H1 (cell line): ENCODE measurements around the gene ORAI3. TPM values are rescaled to one million over a fixed set of nuclear protein-coding genes. Genes with fewer than 3 reads are reported as not detected.

Experiments used
- CTCF ChIA-PET: fragments of 300-600 bp; sonication (Branson Sonifier 250); formaldehyde crosslinking; loops from one replicate; lab custom pipeline; 2021; ENCODE audit not compliant: partially characterized antibody; lab: Charles Lee
- POLR2A ChIA-PET: fragments of 300-600 bp; sonication (Branson Sonifier 250); formaldehyde crosslinking; loops from one replicate; lab custom pipeline; 2021; ENCODE audit warnings: inconsistent platforms; ENCODE audit not compliant: partially characterized antibody; lab: Charles Lee
- DNase-seq, 2 experiments: peaks; one replicate each; pipeline versions ENCODE4 v3.0.0 to v3.0.0-alpha.2; 2010 to 2022; ENCODE audit warnings: low spot score in 2 of 2, low read depth in 1 of 2, mixed read lengths in 1 of 2
- FAIRE-seq: peaks from 2 replicates; lab custom pipeline; 2011; peaks lifted over from hg19 to GRCh38; lab: Jason Lieb, UNC
- H2AFZ ChIP-seq: 2 replicates; pipeline ENCODE4 v1.8.1; 2012; ENCODE audit warnings: low read length, inconsistent platforms
- H2AK5ac ChIP-seq: 2 replicates; pipeline ENCODE4 v1.6.1; 2013; ENCODE audit warnings: low read depth, low read length
- H2BK120ac ChIP-seq: replicated peaks from 2 replicates; pipeline ENCODE3; 2013; ENCODE audit warnings: low read depth, low read length, inconsistent platforms
- H2BK12ac ChIP-seq: 2 replicates; pipeline ENCODE4 v1.6.1; 2013; ENCODE audit warnings: low read depth, low read length
- H2BK15ac ChIP-seq: 2 replicates; pipeline ENCODE4 v1.6.1; 2013; ENCODE audit warnings: low read length
- H2BK20ac ChIP-seq: 2 replicates; pipeline ENCODE4 v1.6.1; 2013; ENCODE audit warnings: low read length
- H2BK5ac ChIP-seq: 2 replicates; pipeline ENCODE4 v1.6.1; 2013; ENCODE audit warnings: low read depth, low read length
- H3K14ac ChIP-seq: 2 replicates; pipeline ENCODE4 v1.6.1; 2013; ENCODE audit warnings: inconsistent platforms; ENCODE audit not compliant: insufficient read length
- H3K18ac ChIP-seq: 2 replicates; pipeline ENCODE4 v1.6.1; 2013; ENCODE audit warnings: low read length; ENCODE audit errors: extremely low read depth
- H3K23ac ChIP-seq: 2 replicates; pipeline ENCODE4 v1.6.1; 2013; ENCODE audit warnings: inconsistent platforms; ENCODE audit not compliant: insufficient read length
- H3K23me2 ChIP-seq: 2 replicates; pipeline ENCODE4 v1.6.1; 2013; ENCODE audit warnings: low read depth, low read length
- H3K27ac ChIP-seq: 2 replicates; pipeline ENCODE4 v1.6.1; 2011; ENCODE audit warnings: low read depth, low read length, inconsistent platforms
- H3K27me3 ChIP-seq, 4 experiments: replicated peaks in 1 of 4; 1 replicate in 1 of 4; 2 replicates in 3 of 4; pipeline versions ENCODE4 v1.6.1 to v1.8.1; 2011 to 2013; ENCODE audit warnings: low read length in 3 of 4, mild to moderate bottlenecking in 3 of 4, inconsistent platforms in 2 of 4, mixed read lengths in 2 of 4, moderate library complexity in 1 of 4; ENCODE audit not compliant: control insufficient read depth in 3 of 4, insufficient read depth in 3 of 4; ENCODE audit errors: extremely low read depth in 1 of 4
- H3K36me3 ChIP-seq, 4 experiments: 2 replicates each; pipeline versions ENCODE4 v1.6.1 to v1.8.1; 2011 to 2013; ENCODE audit warnings: mild to moderate bottlenecking in 4 of 4, low read length in 3 of 4, moderate library complexity in 2 of 4, control low read depth in 1 of 4, inconsistent platforms in 1 of 4; ENCODE audit not compliant: insufficient read depth in 4 of 4, control insufficient read depth in 2 of 4
- H3K4ac ChIP-seq: replicated peaks from 2 replicates; pipeline ENCODE3; 2013; ENCODE audit warnings: low read length, low read depth, mixed read lengths, inconsistent platforms; ENCODE audit not compliant: insufficient read length
- H3K4me1 ChIP-seq, 4 experiments: replicated peaks in 1 of 4; 1 replicate in 1 of 4; 2 replicates in 3 of 4; pipeline versions ENCODE4 v1.6.1 to v1.8.1; 2011 to 2013; ENCODE audit warnings: low read length in 3 of 4, inconsistent platforms in 2 of 4, mixed read lengths in 1 of 4; ENCODE audit not compliant: insufficient read depth in 4 of 4, control insufficient read depth in 3 of 4
- H3K4me2 ChIP-seq, 2 experiments: 2 replicates each; pipeline versions ENCODE4 v1.6.1 to v1.8.1; 2011 to 2013; ENCODE audit warnings: low read depth in 2 of 2, low read length in 2 of 2, control low read depth in 1 of 2, inconsistent platforms in 1 of 2, mild to moderate bottlenecking in 1 of 2; ENCODE audit not compliant: insufficient read depth in 1 of 2
- H3K4me3 ChIP-seq, 4 experiments: fragments of 200-600, 300-600 bp in 1 of 4; sonication (generic), shearing (Covaris generic), sonication (Bioruptor Twin) in 1 of 4; 2 replicates each; pipeline versions ENCODE4 v1.5.1 to v1.8.1; 2011 to 2016; ENCODE audit warnings: low read length in 4 of 4, low read depth in 3 of 4, control low read depth in 2 of 4, inconsistent platforms in 2 of 4, mild to moderate bottlenecking in 2 of 4, mixed read lengths in 1 of 4, moderate library complexity in 1 of 4; ENCODE audit not compliant: insufficient read depth in 2 of 4; ENCODE audit errors: extremely low read depth in 1 of 4
- H3K56ac ChIP-seq: replicated peaks from 2 replicates; pipeline ENCODE3; 2013; ENCODE audit warnings: low read depth, mild to moderate bottlenecking, mixed read lengths, low read length, inconsistent platforms; ENCODE audit not compliant: insufficient read length
- H3K79me1 ChIP-seq: 2 replicates; pipeline ENCODE4 v1.6.1; 2013; ENCODE audit warnings: low read depth, low read length, control low read depth
- H3K79me2 ChIP-seq, 2 experiments: 2 replicates each; pipeline versions ENCODE4 v1.6.1 to v1.8.1; 2012 to 2013; ENCODE audit warnings: low read length in 2 of 2, mild to moderate bottlenecking in 2 of 2, inconsistent platforms in 1 of 2; ENCODE audit not compliant: insufficient read depth in 2 of 2, control insufficient read depth in 1 of 2
- H3K9ac ChIP-seq, 4 experiments: replicated peaks in 1 of 4; 1 replicate in 1 of 4; 2 replicates in 3 of 4; pipeline versions ENCODE4 v1.6.1 to v1.8.1; 2011 to 2013; ENCODE audit warnings: low read depth in 3 of 4, low read length in 3 of 4, control low read depth in 2 of 4, mild to moderate bottlenecking in 2 of 4, moderate library complexity in 2 of 4, inconsistent platforms in 1 of 4; ENCODE audit errors: extremely low read depth in 1 of 4
- H3K9me3 ChIP-seq, 2 experiments: 2 replicates each; pipeline versions ENCODE4 v1.6.1 to v1.8.1; 2012 to 2013; ENCODE audit warnings: mild to moderate bottlenecking in 2 of 2, moderate library complexity in 2 of 2, control low read depth in 1 of 2, inconsistent platforms in 1 of 2, low read depth in 1 of 2, low read length in 1 of 2, mixed read lengths in 1 of 2; ENCODE audit not compliant: insufficient read depth in 2 of 2
- H4K20me1 ChIP-seq, 2 experiments: replicated peaks in 1 of 2; 2 replicates each; pipeline versions ENCODE3 to v1.8.1; 2011 to 2013; ENCODE audit warnings: inconsistent platforms in 2 of 2, low read length in 2 of 2, mild to moderate bottlenecking in 1 of 2; ENCODE audit not compliant: insufficient read depth in 2 of 2, control insufficient read depth in 1 of 2
- H4K5ac ChIP-seq: 2 replicates; pipeline ENCODE4 v1.6.1; 2013; ENCODE audit warnings: low read length, low read depth, mixed read lengths, inconsistent platforms; ENCODE audit not compliant: insufficient read length
- H4K8ac ChIP-seq: 2 replicates; pipeline ENCODE4 v1.8.0; 2013; ENCODE audit warnings: mild to moderate bottlenecking, moderate library complexity, low read length, inconsistent platforms; ENCODE audit not compliant: insufficient read depth; ENCODE audit errors: extremely low read depth
- H4K91ac ChIP-seq: replicated peaks from 2 replicates; pipeline ENCODE3; 2013; ENCODE audit warnings: low read length, mixed read lengths, inconsistent platforms; ENCODE audit not compliant: insufficient read length
- BACH1 ChIP-seq: IDR thresholded peaks from 2 replicates; pipeline ENCODE4 v1.6.1; 2012; ENCODE audit warnings: low read length, improper control_type of control experiment
- CBX5 ChIP-seq: fragments of 300-800, 300-1000 bp; sonication (generic); IDR thresholded peaks from 2 replicates; pipeline ENCODE4 v1.7.1; 2016; ENCODE audit warnings: antibody characterized with exemption, low read length, low read depth
- CHD2 ChIP-seq: IDR thresholded peaks from 2 replicates; pipeline ENCODE4 v1.6.1; 2012; ENCODE audit warnings: low read length, improper control_type of control experiment
- EGR1 ChIP-seq: IDR thresholded peaks from 2 replicates; pipeline ENCODE4 v1.6.1; 2011; ENCODE audit warnings: low read depth, low read length, borderline replicate concordance
- HDAC2 ChIP-seq, 2 experiments: fragments of 300-600 bp in 1 of 2; sonication (generic) in 1 of 2; IDR thresholded peaks; 2 replicates each; pipeline ENCODE4 v1.6.1; 2011 to 2012; ENCODE audit warnings: low read depth in 2 of 2, low read length in 2 of 2, mild to moderate bottlenecking in 2 of 2, moderate library complexity in 2 of 2, borderline replicate concordance in 1 of 2, inconsistent platforms in 1 of 2
- POLR2AphosphoS5 ChIP-seq: IDR thresholded peaks from 2 replicates; pipeline ENCODE4 v1.6.1; 2011; ENCODE audit warnings: low read depth, low read length
- RAD21 ChIP-seq, 2 experiments: IDR thresholded peaks in 1 of 2; conservative IDR thresholded peaks in 1 of 2; 2 replicates each; pipeline ENCODE4 v1.6.1; 2011; ENCODE audit warnings: low read depth in 2 of 2, low read length in 2 of 2, improper control_type of control experiment in 1 of 2, inconsistent platforms in 1 of 2, mild to moderate bottlenecking in 1 of 2, moderate library complexity in 1 of 2
- SUZ12 ChIP-seq: fragments of 200-600 bp; sonication (generic); IDR thresholded peaks from 2 replicates; pipeline ENCODE4 v1.6.1; 2012; ENCODE audit warnings: mild to moderate bottlenecking, inconsistent platforms, low read length, moderate library complexity, mixed read lengths
- TAF1 ChIP-seq: IDR thresholded peaks from 2 replicates; pipeline ENCODE4 v1.6.1; 2011; ENCODE audit warnings: mild to moderate bottlenecking, low read depth, low read length
- TBP ChIP-seq: IDR thresholded peaks from 2 replicates; pipeline ENCODE4 v1.6.1; 2011; ENCODE audit warnings: low read depth, low read length, improper control_type of control experiment
- WGBS, 2 experiments: shearing (Covaris generic) in 1 of 2; methylation state at CpG; one replicate each; pipeline versions ENCODE4 v1.1.6 to v1.1.7; 2013 to 2015; ENCODE audit warnings: low lambda C conversion rate in 2 of 2, mixed read lengths in 2 of 2, inconsistent platforms in 1 of 2, low coverage in 1 of 2, missing lambda C conversion rate in 1 of 2; ENCODE audit not compliant: insufficient replicate concordance in 2 of 2, insufficient coverage in 1 of 2, insufficient read length in 1 of 2; ENCODE audit errors: extremely low coverage in 1 of 2, missing lambda C conversion rate in 1 of 2; 5-methylcytosine and 5-hydroxymethylcytosine counted together
- polyA plus RNA-seq, 7 experiments: library from polyadenylated mRNA; depleted of rRNA in 3 of 7; stranded (reverse) in 5 of 7; unstranded in 2 of 7; fragments of >200 nt in 5 of 7; fragments of 200-250 nt in 2 of 7; gene quantifications; 1 replicate in 5 of 7; 2 replicates in 1 of 7; 4 replicates in 1 of 7; pipeline versions ENCODE4 v1.2.1 to v1.2.3, GENCODE V29; 2011 to 2013; ENCODE audit warnings: missing spikeins in 2 of 7, mixed read lengths in 2 of 7
- total RNA-seq: library from RNA; stranded (reverse); fragmentation: NEBNext Ultra II Directional; extraction: Animal tissue kit (Norgen Biotek cat#: 25700); gene quantifications from 2 replicates; pipeline ENCODE4 v1.2.1, GENCODE V29; 2021

Gene ORAI3
- total and polyA plus RNA-seq, 2 of the 8 experiments (the other 6 are each of a cell fraction or from before 2014, with no cell fraction given), result 8.7 to 24.5 TPM

- Histone ChIP-seq H2BK5ac (peak overlapping the region; percentile 46), H2BK120ac (no peak overlapping the region), H4K20me1 (peaks cover 2 to 3% of the 10 kb centered on the region in 2 experiments), H3K14ac (no peak overlapping the region), H3K23ac (no peak overlapping the region), H3K4ac (no peak overlapping the region), H4K91ac (no peak overlapping the region), H2AK5ac (no peak overlapping the region), H3K56ac (no peak overlapping the region), H3K4me1 (peaks cover 0 to 5% (median under 1%) of the 10 kb centered on the region in 4 experiments; a peak in 3 of 7 replicates), H2BK20ac (no peak overlapping the region), H3K79me1 (peaks cover 4% of the 10 kb centered on the region), H2BK12ac (no peak overlapping the region), H3K4me2 (peak overlapping the region; percentile 55 to 91), H3K27me3 (no peaks in the 10 kb centered on the region), H4K5ac (peak overlapping the region; percentile 80), H4K8ac (peak overlapping the region; percentile 94), H3K18ac (peak overlapping the region; percentile 39; the same call in 1 of the 2 replicates), H2AFZ (peak overlapping the region; percentile 83), H3K79me2 (peaks cover 0 to 10% of the 10 kb centered on the region in 2 experiments; a peak in 2 of 4 replicates), H3K23me2 (peaks cover 8% of the 10 kb centered on the region; the same call in 1 of the 2 replicates), H3K4me3 (peak overlapping the region; percentile 54 to 88 (median 72)), H3K27ac (peak overlapping the region; percentile 57), H3K36me3 (peaks cover 0 to 2% (median 0%) of the 10 kb centered on the region in 4 experiments; a peak in 2 of 8 replicates), H3K9me3 (no peaks in the 10 kb centered on the region), H2BK15ac (no peak overlapping the region), H3K9ac (peak overlapping the region in 3 of 4 experiments; percentile 54 to 58 (median 56); a peak in 5 of 7 replicates)
- 1% methylated on average over 37 of the region's 37 CpGs; no CpG with 5 or more reads in 1 of the 2 experiments for WGBS, 2 experiments
- DNase-seq (peak; percentile 90 to 98), FAIRE-seq (peak; percentile 84)
- ChIA-PET POLR2A (interaction anchor here (0.7 to 1.6 kb wide), 8 partner anchors 14 to 147 kb away, joined by 3 to 4 read pairs (median 3); no protein-coding TSS in a partner anchor), CTCF (interaction anchor here (0.8 to 8.0 kb wide), 3 partner anchors 20 to 77 kb away, joined by 4 to 63 read pairs (median 8); no protein-coding TSS in a partner anchor)
- TF ChIP-seq BACH1, result peak; percentile 87
- peak; percentile 66; the same call in 1 of the 2 replicates for TF ChIP-seq TAF1
- peak; percentile 95 to 99; a peak in 3 of 4 replicates for TF ChIP-seq HDAC2 (IDR thresholded peaks at IDR 0.05; ENCODE audit: borderline replicate concordance in 1 of 2, low read depth in 2 of 2, low read length in 2 of 2)
- peak; percentile 28; the same call in 1 of the 2 replicates for TF ChIP-seq POLR2AphosphoS5
- TF ChIP-seq TBP, result peak; percentile 50
- TF ChIP-seq SUZ12, result no peak
- TF ChIP-seq CHD2, result 0 out of 2 replicates have a peak, but pooled peaks have one; percentile 42
- TF ChIP-seq CBX5, result no peak
- no peak for TF ChIP-seq EGR1
- TF ChIP-seq RAD21 (IDR thresholded peaks at IDR 0.05 in 1 of 2, conservative IDR thresholded peaks at IDR 0.05 in 1 of 2; ENCODE audit: low read depth in 2 of 2, low read length in 2 of 2), result peak; percentile 94 to 97
Measured at GRCh38 chr16:30921748-30922419, 27.0 kb upstream of the ORAI3 start.
